ENCODE measurements around the gene ATP1A1.

ATP1A1 gene

DNA sequence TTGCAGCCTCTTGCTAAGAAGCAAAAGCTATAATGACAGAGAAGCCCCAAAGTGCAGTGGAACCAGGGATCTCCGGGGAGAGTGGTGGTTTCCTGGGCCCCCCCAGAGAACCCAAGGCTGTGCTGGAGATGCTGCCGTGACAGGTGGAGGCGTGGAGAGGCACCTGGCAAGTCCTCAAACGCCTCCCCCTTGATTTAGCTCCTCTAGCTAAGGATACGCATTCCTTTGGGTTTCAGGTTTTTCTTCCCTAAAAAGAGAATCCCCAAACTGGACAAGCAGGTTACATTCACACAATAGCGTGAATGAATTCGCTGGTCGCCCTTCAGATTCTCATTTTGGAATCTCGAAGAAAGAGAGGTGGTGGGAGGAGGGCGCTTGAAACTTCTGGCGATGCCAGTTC lies 853 bp upstream of the ATP1A1 start:
- no peak for DNase-seq (ENCODE audit: low read depth)

GRCh38 chr1:116373431-116374352 lies 648 bp downstream of the ATP1A1 start:
- DNase-seq (ENCODE audit: low read depth): no peak

GRCh38 chr1:116374353-116375147 lies 1.5 kb downstream of the ATP1A1 start:
- DNase-seq (ENCODE audit: low read depth): no peak

DNA sequence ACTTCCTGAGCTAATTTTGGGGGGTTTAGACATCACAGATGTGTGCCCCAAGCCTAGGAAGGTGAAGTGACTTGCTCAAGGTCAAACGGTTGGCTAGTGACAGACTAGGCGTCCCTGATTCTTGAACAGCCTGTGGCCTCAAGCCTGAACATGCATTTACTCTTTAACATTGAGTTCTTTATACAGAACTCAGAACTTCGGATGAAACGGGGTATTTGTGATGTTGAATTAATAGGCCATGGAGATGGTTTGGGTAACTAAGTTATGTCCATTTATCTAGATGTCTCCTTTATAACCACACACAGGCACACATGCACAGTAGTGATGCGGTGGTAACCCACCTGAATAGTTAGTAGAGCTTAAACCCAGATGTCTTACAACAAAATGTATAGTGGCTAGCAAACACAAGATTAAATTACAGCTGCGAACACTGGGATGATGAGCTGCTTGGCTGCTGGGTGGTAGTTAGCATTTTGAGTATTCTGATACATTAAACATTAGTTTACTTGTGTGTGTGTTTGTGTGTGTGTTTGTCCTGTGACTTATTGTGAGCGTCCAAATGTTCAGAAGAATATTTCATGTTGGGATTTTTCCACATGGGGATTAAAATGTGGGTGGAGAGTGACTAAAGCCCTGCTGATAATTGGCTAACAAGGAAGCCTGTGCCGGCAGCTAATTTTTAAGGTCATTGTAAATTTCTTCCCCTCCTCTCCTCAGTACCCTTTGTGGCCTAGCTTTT lies 2.3 kb downstream of the ATP1A1 start:
- no peak for DNase-seq (ENCODE audit: low read depth)

DNA sequence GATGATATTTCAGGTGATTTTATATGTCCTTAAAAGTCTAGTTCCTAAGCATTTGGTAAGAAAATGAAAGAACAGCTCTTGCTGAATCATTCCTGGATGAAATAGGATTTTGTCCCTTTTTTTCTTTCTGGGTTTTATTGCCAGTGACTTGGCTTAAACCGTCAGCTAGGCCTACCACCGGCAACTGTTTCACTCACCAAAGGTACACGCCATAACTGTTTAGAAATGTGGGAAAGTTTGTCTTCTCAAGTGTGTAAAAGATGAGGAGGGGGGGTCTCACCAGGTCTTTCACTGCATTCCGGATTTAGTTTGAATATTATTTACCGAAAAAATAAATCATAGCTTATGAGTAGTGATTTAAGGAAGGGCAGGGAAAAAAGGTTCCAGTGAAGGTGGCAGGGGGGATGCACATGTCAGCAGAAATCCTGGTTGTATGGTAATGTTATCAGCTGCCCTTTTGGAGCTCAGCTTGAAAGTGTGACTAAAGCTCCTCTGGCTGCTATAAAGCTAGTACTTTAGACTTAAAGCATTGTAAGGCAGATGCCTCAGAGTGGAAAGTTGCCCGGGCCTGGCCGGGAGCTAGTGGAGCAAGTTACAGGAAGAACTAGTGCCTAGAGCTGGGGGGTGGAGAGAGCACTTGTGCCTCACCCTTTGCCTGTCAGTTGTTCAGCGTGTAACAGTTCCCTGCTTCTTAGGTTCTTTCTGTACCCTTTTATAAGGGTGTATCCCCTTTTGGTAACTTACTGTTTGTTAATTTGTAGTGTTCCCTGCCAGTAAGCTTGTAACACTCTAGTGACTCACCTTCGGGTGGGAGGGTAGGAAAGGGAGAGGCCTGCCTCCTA lies 3.1 kb downstream of the ATP1A1 start:
- peak; percentile 54 for DNase-seq (ENCODE audit: low read depth)

DNA sequence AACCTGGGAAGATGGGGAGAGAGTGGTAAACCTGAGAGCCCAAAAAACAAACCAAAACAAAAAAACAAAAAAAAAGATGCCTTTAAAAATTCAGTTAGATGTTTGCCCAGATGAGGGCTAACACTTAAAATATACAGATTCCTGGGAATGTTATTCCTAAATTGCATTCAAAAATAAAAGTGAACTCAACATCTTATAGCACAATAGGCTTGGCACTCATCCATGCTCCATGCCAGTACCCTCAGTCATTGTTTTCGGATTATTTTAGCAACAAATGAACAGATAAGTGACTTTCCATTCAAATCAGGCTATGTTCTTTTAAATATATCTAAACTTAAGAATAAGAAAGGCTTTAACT lies 3.7 kb downstream of the ATP1A1 start:
- DNase-seq (ENCODE audit: low read depth): no peak

DNA sequence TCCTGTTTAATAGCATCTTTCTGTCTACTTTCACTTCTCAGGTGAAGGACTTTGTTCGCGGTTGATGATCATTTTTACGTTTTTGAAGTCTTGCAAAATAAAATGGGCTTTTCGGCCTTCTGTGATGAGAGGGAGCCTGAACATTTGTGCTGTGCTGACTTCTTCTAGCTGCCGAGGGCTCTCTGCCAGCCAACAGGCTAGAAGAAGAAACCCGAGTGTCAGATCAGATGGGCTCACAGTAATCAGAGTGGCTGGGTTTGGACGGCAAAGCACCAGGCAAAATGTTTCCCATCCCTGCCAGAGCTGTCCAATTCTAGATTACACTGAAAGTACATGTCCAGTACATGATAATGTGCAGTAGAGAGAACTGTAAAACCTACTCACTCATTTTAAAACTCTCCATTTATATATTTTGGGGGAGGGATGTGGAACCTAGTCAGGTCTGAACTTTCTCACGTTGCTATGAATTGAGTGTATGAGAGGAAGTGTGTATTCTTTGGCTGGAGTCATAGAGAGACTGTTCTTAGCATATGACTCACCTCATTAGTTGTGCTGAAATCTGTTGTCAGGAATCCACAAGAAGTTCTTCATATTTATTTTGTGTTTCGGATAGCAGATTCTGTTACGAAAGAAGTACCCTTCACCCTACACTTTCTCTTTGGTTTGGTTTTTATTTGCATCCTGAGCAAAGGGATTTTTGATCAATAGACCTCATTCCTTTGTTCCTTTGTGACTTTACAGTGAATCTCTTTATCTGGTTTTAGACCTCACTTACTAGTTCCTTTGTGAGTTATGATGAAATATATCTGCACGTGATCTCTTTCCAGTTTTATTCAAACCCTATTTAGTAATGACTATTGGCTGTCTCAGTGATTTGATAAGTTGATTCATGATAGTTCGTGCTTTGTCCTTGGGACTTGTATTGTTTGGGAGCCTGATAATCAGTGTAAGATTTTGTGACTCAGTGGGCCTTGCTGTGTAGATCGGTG lies 4.8 kb downstream of the ATP1A1 start:
- DNase-seq (ENCODE audit: low read depth): peak; percentile 80

GRCh38 chr1:116379057-116379630 lies 6.1 kb downstream of the ATP1A1 start:
- no peak for DNase-seq (ENCODE audit: low read depth)

DNA sequence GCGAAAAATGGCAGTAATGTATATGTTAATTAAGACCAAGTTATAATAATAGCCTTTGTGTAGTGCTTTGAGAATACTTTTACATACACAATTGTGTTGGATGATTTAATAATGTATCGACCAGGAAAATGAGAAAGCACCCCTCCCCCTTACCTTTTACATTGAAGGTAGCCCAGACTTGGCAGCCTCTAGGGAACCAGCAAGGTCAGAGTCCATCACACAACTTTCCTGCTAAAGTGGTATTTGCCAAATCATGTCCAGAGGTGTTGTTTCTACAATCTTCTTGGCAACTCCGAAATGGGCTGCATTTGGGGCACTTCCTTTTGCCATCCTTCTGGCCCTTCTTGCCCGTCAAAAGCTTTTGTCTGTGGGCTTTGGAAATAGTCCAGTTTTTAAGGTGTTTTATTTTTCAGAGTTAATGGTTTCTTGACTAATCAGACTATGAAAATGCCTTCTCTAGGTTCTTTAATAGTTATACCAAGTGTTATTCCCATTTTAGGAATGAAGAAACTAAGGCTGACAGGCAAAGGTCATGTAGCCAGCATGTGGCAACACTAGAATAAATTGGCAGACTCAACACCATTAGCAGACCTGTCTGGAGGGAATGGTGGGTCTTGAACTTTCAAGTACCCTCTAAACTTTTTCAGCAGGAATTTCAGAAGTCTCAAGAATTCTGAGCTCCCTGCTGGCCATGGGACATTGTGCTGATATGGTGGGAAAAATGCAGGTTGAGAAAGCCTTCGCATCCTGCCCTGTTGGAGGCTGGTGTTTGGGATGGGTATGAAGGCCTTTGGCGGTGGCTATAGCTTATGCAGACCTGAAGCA lies 6.8 kb downstream of the ATP1A1 start:
- no peak for DNase-seq (ENCODE audit: low read depth)

- DNase-seq (ENCODE audit: low read depth): no peak
Observed at GRCh38 chr1:116380499-116381242, 7.6 kb downstream of the ATP1A1 start.

DNA sequence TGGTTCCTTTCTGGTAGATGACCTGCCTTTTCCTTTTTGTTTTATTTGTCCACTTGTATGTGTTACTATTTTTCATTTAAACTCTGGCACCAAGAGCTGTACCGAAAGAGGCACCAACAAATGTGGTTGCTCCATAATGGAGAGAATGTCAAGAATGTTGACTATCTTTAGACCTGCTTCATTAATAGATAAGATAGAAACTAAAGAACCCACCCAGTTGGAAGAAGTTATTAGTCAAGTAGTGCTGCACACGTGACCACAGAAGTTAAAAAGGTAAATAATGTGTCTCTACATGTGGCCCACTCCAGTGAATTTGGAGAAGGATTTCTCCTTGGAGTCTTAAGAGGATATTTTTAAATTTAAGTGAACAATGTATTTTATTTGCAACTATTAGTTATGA lies 9.3 kb downstream of the ATP1A1 start:
- DNase-seq (ENCODE audit: low read depth): no peak

DNA sequence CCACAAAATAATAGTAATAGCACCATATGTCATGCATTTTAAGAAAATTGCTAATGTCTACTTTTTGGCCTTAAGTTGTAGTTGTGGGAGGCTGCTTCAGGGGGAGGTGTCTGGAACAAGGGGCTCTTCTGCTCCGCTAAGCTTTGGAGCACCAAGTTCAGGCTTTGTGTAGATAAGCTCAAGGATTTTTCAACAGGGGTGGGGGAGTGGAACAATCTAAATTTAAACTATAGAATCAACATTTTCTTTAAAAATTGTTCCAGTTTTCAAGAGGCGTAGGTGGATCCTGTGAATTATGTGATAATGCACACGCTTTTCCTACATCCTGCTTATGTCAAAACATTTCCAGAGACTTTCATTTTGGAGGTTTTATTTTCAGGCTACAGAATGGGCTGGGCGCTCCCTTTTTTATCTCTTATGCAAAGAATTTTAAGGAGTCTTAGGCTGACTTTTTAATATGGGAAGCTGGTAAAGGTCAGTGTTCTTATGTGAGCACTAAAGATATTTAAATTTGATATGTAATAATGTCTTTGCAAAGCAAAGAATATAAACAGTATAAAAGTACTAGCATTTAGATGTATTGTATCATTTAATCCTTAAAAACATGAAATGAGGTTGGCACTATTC lies 9.9 kb downstream of the ATP1A1 start:
- DNase-seq (ENCODE audit: low read depth): no peak

DNA sequence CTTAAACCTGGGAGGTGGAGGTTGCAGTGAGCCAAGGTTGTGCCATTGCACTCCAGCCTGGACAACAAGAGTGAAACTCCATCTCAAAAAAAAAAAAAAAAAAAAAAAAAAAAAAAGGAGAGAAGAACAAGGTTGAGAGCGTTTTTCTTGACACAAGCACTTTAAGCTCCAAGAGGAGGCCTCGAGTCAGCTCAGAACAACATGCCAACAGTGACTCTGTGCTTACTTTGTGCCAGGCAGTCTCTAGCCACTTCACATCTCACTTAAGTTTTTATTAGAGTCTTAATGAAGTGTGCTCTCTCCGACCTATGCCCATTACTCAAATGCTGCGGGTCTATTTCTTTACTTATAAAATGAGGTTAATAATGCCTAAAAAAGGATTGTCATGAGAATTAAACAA lies 13.0 kb downstream of the ATP1A1 start:
- no peak for DNase-seq (ENCODE audit: low read depth)

DNA sequence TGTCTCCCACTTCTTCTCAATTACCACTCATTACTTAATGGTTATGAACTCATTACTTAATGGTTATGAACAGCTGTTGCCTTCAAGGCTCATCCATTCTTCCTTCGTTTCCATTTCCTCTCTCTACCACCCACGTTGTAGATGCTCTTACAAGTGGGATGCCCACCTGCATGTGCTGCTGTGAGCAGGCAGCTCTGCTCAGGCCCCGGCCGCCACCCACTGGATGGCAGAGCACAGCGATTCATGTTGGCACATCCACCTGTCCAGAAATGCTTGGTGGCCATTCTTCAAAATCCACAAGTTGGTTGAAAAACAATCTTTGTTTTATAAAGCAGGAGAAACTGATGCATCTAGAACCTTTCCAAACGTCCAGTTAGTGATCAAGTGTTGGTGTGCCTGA lies 14.5 kb downstream of the ATP1A1 start:
- DNase-seq (ENCODE audit: low read depth): no peak

- DNase-seq (ENCODE audit: low read depth): no peak
Observed at GRCh38 chr1:116388122-116388521, 15.1 kb downstream of the ATP1A1 start.

GRCh38 chr1:116389013-116389412 lies 16.0 kb downstream of the ATP1A1 start:
- DNase-seq (ENCODE audit: low read depth): no peak

DNA sequence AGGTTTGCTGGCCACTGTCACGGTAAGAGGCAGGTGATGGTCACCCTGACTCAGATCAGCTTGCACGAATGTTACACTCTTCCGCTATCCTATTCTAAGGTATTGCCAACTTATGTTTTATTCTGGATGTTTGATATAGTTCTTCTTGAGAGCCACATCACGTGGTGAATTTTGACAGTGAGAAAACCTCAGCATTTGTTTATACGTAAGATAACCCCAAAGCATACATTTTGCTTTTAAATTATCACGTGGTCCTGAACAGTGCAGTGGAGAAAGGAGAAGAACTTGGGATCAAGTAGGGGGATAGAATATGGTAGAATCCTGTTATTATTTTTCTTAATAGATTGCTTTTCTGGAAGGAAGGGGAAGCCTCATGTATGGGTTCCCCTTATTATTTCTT lies 16.6 kb downstream of the ATP1A1 start:
- DNase-seq (ENCODE audit: low read depth): no peak

DNA sequence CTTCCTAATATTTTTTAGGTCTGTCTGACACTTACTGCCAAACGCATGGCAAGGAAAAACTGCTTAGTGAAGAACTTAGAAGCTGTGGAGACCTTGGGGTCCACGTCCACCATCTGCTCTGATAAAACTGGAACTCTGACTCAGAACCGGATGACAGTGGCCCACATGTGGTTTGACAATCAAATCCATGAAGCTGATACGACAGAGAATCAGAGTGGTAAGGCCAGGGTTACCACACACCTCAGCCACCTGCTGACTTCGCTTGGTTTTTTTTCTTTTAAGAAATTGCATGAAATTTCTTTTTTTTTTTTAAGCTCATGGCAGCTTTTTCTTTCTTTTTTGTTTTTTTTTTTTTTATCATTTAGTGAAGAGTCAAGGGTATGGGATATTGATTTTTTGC lies 17.2 kb downstream of the ATP1A1 start:
- DNase-seq (ENCODE audit: low read depth): no peak
